HG03558 (cell line): Measurements from ENCODE around the gene RBBP5.

Experiments used
- ATAC-seq: cut with Tn5 transposase; IDR thresholded peaks from one replicate; pipeline ENCODE4 v1.9.1; 2021; ENCODE audit warnings: moderate number of reproducible peaks; ENCODE audit not compliant: unreplicated experiment; ENCODE audit errors: extremely low read depth

The RBBP5 gene

GRCh38 chr1:205038132-205038786, 83.5 kb downstream of the RBBP5 start:
- no peak for ATAC-seq

GRCh38 chr1:205037539-205037938, 84.2 kb downstream of the RBBP5 start:
- no peak for ATAC-seq
